ENCODE results near the gene SCN4A.
"Not testable (repeated sequence)": the region's sequence is repeated elsewhere in the genome, so short reads cannot be mapped to it uniquely, and the experiment has no call there.

Gene SCN4A

DNA sequence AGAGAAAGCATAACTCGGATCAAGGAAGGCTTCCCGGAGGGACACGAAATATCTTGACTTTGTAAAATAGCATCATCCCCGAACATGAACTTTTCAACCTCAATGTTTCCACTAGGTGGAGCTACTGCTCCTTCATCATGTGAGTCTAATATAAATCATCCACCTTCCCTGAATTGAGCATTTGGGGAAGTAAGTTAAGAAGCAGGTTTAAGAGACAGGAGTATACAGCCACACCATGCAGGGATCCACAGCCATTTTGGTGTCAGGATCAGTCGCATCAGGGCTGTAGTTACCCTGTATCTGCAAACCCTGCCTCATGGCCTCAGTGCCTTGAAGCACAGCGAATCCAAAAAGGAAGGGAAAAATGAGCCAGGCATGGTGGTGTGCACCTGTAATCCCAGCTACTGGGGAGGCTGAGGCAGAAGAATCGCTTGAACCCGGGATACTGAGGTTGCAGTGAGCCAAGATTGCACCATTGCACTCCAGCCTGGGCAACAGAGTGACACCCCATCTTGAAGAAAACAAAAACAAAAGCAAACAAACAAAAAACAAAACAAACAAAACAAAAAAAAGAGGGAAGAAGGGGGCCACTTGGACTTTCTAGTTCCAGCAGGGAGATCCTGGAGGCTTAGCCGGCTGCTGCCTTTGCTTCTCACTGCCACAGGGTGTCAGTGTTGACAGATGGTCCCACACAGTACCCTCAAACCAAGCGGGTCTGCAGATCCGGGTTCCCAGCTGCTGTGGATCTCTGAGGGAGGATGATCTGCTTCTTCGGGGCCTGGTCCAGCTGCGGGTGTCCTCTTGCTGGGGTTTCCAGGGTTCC lies 83.5 kb downstream of the SCN4A start:
- in situ Hi-C loops (cut with MboI; ENCODE audit: low sequenced_read_pairs) = not testable (repeated sequence)
